ENCODE measurements around the gene TMCC2.
"Not testable (repeated sequence)": the region's sequence is repeated elsewhere in the genome, so short reads cannot be mapped to it uniquely, and the experiment has no call there.

Gene TMCC2

GRCh38 chr1:205261946-205262691 lies 34.4 kb downstream of the TMCC2 start:
- DNase-seq = no peak

GRCh38 chr1:205262731-205263171 lies 35.0 kb downstream of the TMCC2 start:
- no peak for DNase-seq

- DNase-seq = no peak
These were observed 35.9 kb downstream of the TMCC2 start for GRCh38 chr1:205263580-205264190.

- no peak for DNase-seq
These were observed 39.0 kb downstream of the TMCC2 start for GRCh38 chr1:205266611-205267305.

GRCh38 chr1:205267306-205267902 lies 39.7 kb downstream of the TMCC2 start:
- no peak for DNase-seq

GRCh38 chr1:205268846-205269680 lies 41.3 kb downstream of the TMCC2 start:
- no peak for DNase-seq

GRCh38 chr1:205269711-205270110 lies 42.0 kb downstream of the TMCC2 start:
- DNase-seq = no peak

- DNase-seq = no peak
These were observed 42.5 kb downstream of the TMCC2 start for GRCh38 chr1:205270271-205270670.

GRCh38 chr1:205270764-205271163 lies 43.0 kb downstream of the TMCC2 start:
- peak; percentile 72 for DNase-seq

GRCh38 chr1:205271277-205271676 lies 43.5 kb downstream of the TMCC2 start:
- no peak for DNase-seq

GRCh38 chr1:205271745-205272144 lies 44.0 kb downstream of the TMCC2 start:
- no peak for DNase-seq

- no peak for DNase-seq
These were observed 44.8 kb downstream of the TMCC2 start for GRCh38 chr1:205272536-205272935.

GRCh38 chr1:205273551-205273982 lies 45.8 kb downstream of the TMCC2 start:
- peak; percentile 86 for DNase-seq

- DNase-seq = no peak
These were observed 46.4 kb downstream of the TMCC2 start for GRCh38 chr1:205274041-205274691.

GRCh38 chr1:205275133-205275532 lies 47.4 kb downstream of the TMCC2 start:
- DNase-seq = peak; percentile 83

- DNase-seq = no peak
These were observed 48.4 kb downstream of the TMCC2 start for GRCh38 chr1:205275916-205276688.

GRCh38 chr1:205276689-205277065 lies 48.9 kb downstream of the TMCC2 start:
- no peak for DNase-seq

GRCh38 chr1:205279986-205280385 lies 52.2 kb downstream of the TMCC2 start:
- no peak for DNase-seq

- not testable (repeated sequence) for DNase-seq
These were observed 53.1 kb downstream of the TMCC2 start for GRCh38 chr1:205280666-205281395.
